ENCODE measurements around the gene NEUROD2.

- no peak for TF ChIP-seq TEAD2 (CRISPR knock-in tag; IDR thresholded peaks at IDR 0.05)
- no peak for TF ChIP-seq PATZ1 (CRISPR knock-in tag; IDR thresholded peaks at IDR 0.05)
- no peak for TF ChIP-seq NR2C2 (CRISPR knock-in tag; IDR thresholded peaks at IDR 0.05; ENCODE audit: borderline replicate concordance)
- no peak for TF ChIP-seq SIN3A (IDR thresholded peaks at IDR 0.05; ENCODE audit: borderline replicate concordance, low read depth, low read length)
- no peak for TF ChIP-seq SOX6 (IDR thresholded peaks at IDR 0.05)
- TF ChIP-seq SOX6 (CRISPR knock-in tag; IDR thresholded peaks at IDR 0.05), result no peak
- TF ChIP-seq ESRRA (CRISPR knock-in tag; IDR thresholded peaks at IDR 0.05; ENCODE audit: low read depth), result no peak
- no peak for TF ChIP-seq ZNF678 (CRISPR knock-in tag; IDR thresholded peaks at IDR 0.05)
- TF ChIP-seq NR3C1 (CRISPR knock-in tag; IDR thresholded peaks at IDR 0.05), result no peak
- no peak for TF ChIP-seq NFYB (CRISPR knock-in tag; IDR thresholded peaks at IDR 0.05)
- no peak for TF ChIP-seq CBX2 (IDR thresholded peaks at IDR 0.05; ENCODE audit: low read depth, low read length)
- no peak for TF ChIP-seq CBX2 (CRISPR knock-in tag; IDR thresholded peaks at IDR 0.05; ENCODE audit: low read depth)
Measured at GRCh38 chr17:39597372-39598046, 10.2 kb downstream of the NEUROD2 start.

All from HepG2 (cell line).